Fibroblast of lung (primary cell): ENCODE data around the gene ZNF148.

Source experiments
- EZH2 ChIP-seq: IDR thresholded peaks from 2 replicates; pipeline ENCODE4 v1.5.1; 2012; ENCODE audit warnings: low read length, control low read depth, mild to moderate bottlenecking; ENCODE audit errors: missing control alignments
- TF ChIP-seq, protein P1 (sequence below), 2 donors: IDR thresholded peaks in 1 of 2; conservative IDR thresholded peaks in 1 of 2; 1 replicate in 1 of 2; 2 replicates in 1 of 2; pipeline ENCODE4 v1.5.1; 2011 to 2012; ENCODE audit warnings: low read length in 2 of 2, control low read depth in 1 of 2, inconsistent platforms in 1 of 2, low read depth in 1 of 2, mild to moderate bottlenecking in 1 of 2

DNA sequence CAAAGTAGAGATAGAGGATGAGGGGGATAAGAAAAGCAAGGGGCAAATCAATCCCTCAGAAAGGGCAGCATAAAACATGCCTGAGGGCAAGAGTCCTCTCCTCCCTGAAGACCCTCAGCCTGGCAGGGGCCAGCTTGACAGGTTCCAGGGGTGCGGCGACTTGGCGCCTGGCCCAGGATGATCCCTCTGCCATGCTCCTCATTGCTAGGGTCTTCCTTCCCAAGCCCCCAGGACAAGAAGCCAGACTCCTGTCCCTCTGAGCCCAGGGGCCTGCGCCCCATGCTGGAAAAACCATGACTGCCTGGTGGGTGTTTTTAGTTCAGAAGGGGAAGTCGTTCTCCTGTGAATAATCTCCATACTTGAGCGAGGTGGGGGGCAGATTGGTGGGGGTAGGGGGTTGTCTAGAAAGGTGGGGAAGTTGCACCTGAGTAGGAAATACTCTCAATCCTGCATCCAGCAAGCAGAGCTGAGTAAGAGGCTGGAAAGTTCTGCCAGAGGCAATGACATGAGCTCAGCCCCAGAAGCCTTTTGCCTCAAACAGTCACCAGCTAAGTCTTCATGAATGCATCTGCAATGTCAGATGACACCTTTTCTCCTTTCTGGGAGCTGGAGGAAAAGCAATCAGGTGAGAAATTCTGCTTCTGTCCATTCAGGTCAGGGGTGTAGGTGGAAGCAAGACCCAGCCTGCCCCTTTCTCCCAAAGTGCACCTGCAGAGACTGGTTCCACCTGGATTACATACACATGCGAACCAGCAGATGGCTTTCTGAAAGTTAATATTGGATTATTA is 180.9 kb downstream of the ZNF148 start:
- TF ChIP-seq, protein P1, sequence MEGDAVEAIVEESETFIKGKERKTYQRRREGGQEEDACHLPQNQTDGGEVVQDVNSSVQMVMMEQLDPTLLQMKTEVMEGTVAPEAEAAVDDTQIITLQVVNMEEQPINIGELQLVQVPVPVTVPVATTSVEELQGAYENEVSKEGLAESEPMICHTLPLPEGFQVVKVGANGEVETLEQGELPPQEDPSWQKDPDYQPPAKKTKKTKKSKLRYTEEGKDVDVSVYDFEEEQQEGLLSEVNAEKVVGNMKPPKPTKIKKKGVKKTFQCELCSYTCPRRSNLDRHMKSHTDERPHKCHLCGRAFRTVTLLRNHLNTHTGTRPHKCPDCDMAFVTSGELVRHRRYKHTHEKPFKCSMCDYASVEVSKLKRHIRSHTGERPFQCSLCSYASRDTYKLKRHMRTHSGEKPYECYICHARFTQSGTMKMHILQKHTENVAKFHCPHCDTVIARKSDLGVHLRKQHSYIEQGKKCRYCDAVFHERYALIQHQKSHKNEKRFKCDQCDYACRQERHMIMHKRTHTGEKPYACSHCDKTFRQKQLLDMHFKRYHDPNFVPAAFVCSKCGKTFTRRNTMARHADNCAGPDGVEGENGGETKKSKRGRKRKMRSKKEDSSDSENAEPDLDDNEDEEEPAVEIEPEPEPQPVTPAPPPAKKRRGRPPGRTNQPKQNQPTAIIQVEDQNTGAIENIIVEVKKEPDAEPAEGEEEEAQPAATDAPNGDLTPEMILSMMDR (conservative IDR thresholded peaks at IDR 0.05 in 1 of 2, IDR thresholded peaks at IDR 0.05 in 1 of 2; ENCODE audit: low read depth in 1 of 2, low read length in 2 of 2): no peak
- TF ChIP-seq EZH2: no peak
